ENCODE measurements around the gene CCNJL. TPM values are rescaled to one million over a fixed set of nuclear protein-coding genes. Genes with fewer than 3 reads are reported as not detected.

Gene CCNJL
- total and polyA plus RNA-seq, 2 experiments from 2014 or later: 28.4 to 29.2 TPM

GRCh38 chr5:160271836-160272235 is 40.5 kb downstream of the CCNJL start:
- H2AFZ ChIP-seq: no peak overlapping the region
- no peaks in the 10 kb centered on the region for H3K27me3 ChIP-seq (ENCODE audit: insufficient read depth)
- H4K20me1 ChIP-seq (replicated peaks; ENCODE audit: insufficient read depth): no peaks in the 10 kb centered on the region
- H3K36me3 ChIP-seq (ENCODE audit: insufficient read depth): peaks cover 8% of the 10 kb centered on the region; the same call in 1 of the 2 replicates
- DNase-seq (ENCODE audit: low spot score) (no peak), ATAC-seq (no peak; the same call in 2 of the 3 replicates)
- H3K4me3 ChIP-seq: no peak overlapping the region
- Mint-ChIP-seq H3K27ac (peak overlapping the region; percentile 94), H3K9me3 (no peaks in the 10 kb centered on the region), H3K27me3 (ENCODE audit: insufficient read depth, low read depth, poor library complexity) (no peaks in the 10 kb centered on the region), H3K36me3 (ENCODE audit: low read depth) (peaks cover 35% of the 10 kb centered on the region), H3K4me3 (no peak overlapping the region), H3K4me1 (peaks cover 47% of the 10 kb centered on the region)
- H3K4me1 ChIP-seq (ENCODE audit: insufficient read depth): peaks cover 35% of the 10 kb centered on the region
- no peaks in the 10 kb centered on the region for H3K9me2 ChIP-seq (ENCODE audit: insufficient read depth)
- H3K79me2 ChIP-seq (replicated peaks; ENCODE audit: insufficient read depth): peaks cover 9% of the 10 kb centered on the region; the same call in 1 of the 2 replicates
- TF ChIP-seq REST (IDR thresholded peaks at IDR 0.05; ENCODE audit: unreplicated experiment): no peak
- TF ChIP-seq POLR2AphosphoS5 (IDR thresholded peaks at IDR 0.05; ENCODE audit: low read depth): no peak
- TF ChIP-seq STAT1 (IDR thresholded peaks at IDR 0.05; ENCODE audit: unreplicated experiment): no peak
- TF ChIP-seq ZNF462 (CRISPR knock-in tag; IDR thresholded peaks at IDR 0.05): no peak
- no peak for TF ChIP-seq EZH2 (IDR thresholded peaks at IDR 0.05; ENCODE audit: low read depth, unreplicated experiment)
- TF ChIP-seq EZH2phosphoT487 (IDR thresholded peaks at IDR 0.05; ENCODE audit: unreplicated experiment): no peak
- TF ChIP-seq ETS1 (IDR thresholded peaks at IDR 0.05): no peak
- no peak for TF ChIP-seq CTCF (conservative IDR thresholded peaks at IDR 0.05; ENCODE audit: low read depth in 2 of 2)
- no peak for TF ChIP-seq CREB1 (CRISPR knock-in tag; IDR thresholded peaks at IDR 0.05; ENCODE audit: low read depth)
- TF ChIP-seq JUNB (IDR thresholded peaks at IDR 0.05; ENCODE audit: unreplicated experiment): no peak
- no peak for TF ChIP-seq ZNF114 (CRISPR knock-in tag; IDR thresholded peaks at IDR 0.05)
- no peak for TF ChIP-seq NANOG (IDR thresholded peaks at IDR 0.05; ENCODE audit: borderline replicate concordance)
- TF ChIP-seq ZNF331 (CRISPR knock-in tag; IDR thresholded peaks at IDR 0.05; ENCODE audit: low read depth): no peak
- H3F3A ChIP-seq (replicated peaks; ENCODE audit: low read depth): peaks cover 10% of the 10 kb centered on the region
- peak overlapping the region; percentile 76 for H3K27ac ChIP-seq (ENCODE audit: low read depth)
- peak overlapping the region; percentile 64 for H3K4me2 ChIP-seq
